Stimulated activated CD8-positive, alpha-beta memory T cell treated with anti-CD3 and anti-CD28 coated beads, Interleukin-4, amount 100 ng/mL, for 4 hours (primary cell): Measurements from ENCODE around the gene TRAF3.
"Not testable (repeated sequence)": the region's sequence is repeated elsewhere in the genome, so short reads cannot be mapped to it uniquely, and the experiment has no call there.

Experiments used
- DNase-seq, 2 donors: peaks; one replicate each; pipeline ENCODE4 v3.0.0-alpha.2; 2020; ENCODE audit warnings: low read depth in 2 of 2, low spot score in 1 of 2

TRAF3 gene

GRCh38 chr14:102827716-102828115 lies 50.5 kb downstream of the TRAF3 start:
- no peak for DNase-seq

- no peak for DNase-seq
Observed at GRCh38 chr14:102828151-102828550, 50.9 kb downstream of the TRAF3 start.

- no peak for DNase-seq
Observed at GRCh38 chr14:102829016-102829548, 51.8 kb downstream of the TRAF3 start.

GRCh38 chr14:102830474-102831045 lies 53.3 kb downstream of the TRAF3 start:
- no peak for DNase-seq

GRCh38 chr14:102831163-102831804 lies 54.0 kb downstream of the TRAF3 start:
- no peak for DNase-seq

- no peak for DNase-seq
Observed at GRCh38 chr14:102833341-102833740, 56.1 kb downstream of the TRAF3 start.

- no peak for DNase-seq
Observed at GRCh38 chr14:102833991-102834390, 56.7 kb downstream of the TRAF3 start.

- DNase-seq = no peak
Observed at GRCh38 chr14:102835959-102836358, 58.7 kb downstream of the TRAF3 start.

GRCh38 chr14:102837120-102837519 lies 59.9 kb downstream of the TRAF3 start:
- not testable (repeated sequence) for DNase-seq

GRCh38 chr14:102838501-102838900 lies 61.3 kb downstream of the TRAF3 start:
- DNase-seq = no peak

GRCh38 chr14:102840115-102840514 lies 62.9 kb downstream of the TRAF3 start:
- no peak for DNase-seq

GRCh38 chr14:102840771-102841528 lies 63.7 kb downstream of the TRAF3 start:
- DNase-seq = no peak

- DNase-seq = no peak
Observed at GRCh38 chr14:102848830-102849525, 71.7 kb downstream of the TRAF3 start.

GRCh38 chr14:102849526-102850379 lies 72.5 kb downstream of the TRAF3 start:
- no peak for DNase-seq

GRCh38 chr14:102853648-102854047 lies 76.4 kb downstream of the TRAF3 start:
- no peak for DNase-seq

- no peak for DNase-seq
Observed at GRCh38 chr14:102854091-102854703, 76.9 kb downstream of the TRAF3 start.

GRCh38 chr14:102856179-102856578 lies 78.9 kb downstream of the TRAF3 start:
- DNase-seq = no peak

- no peak for DNase-seq
Observed at GRCh38 chr14:102857444-102857843, 80.2 kb downstream of the TRAF3 start.

GRCh38 chr14:102859911-102860310 lies 82.7 kb downstream of the TRAF3 start:
- no peak for DNase-seq

- DNase-seq = no peak
Observed at GRCh38 chr14:102862154-102862773, 85.0 kb downstream of the TRAF3 start.
